Non-pigmented ciliary epithelial cell (primary cell): Measurements from ENCODE around the gene VMP1.

ENCODE experiments used
- DNase-seq: peaks from one replicate; pipeline ENCODE4 v3.0.0-alpha.2; 2010; ENCODE audit warnings: low read depth

Gene VMP1

GRCh38 chr17:59711936-59712335, 4.5 kb downstream of the VMP1 start:
- no peak for DNase-seq

GRCh38 chr17:59712862-59713261, 5.4 kb downstream of the VMP1 start:
- DNase-seq, result no peak

GRCh38 chr17:59714255-59714654, 6.8 kb downstream of the VMP1 start:
- DNase-seq, result no peak

- no peak for DNase-seq
Measured at GRCh38 chr17:59716427-59716826, 9.0 kb downstream of the VMP1 start.

- no peak for DNase-seq
Measured at GRCh38 chr17:59719526-59719925, 12.1 kb downstream of the VMP1 start.

- DNase-seq, result no peak
Measured at GRCh38 chr17:59722623-59723022, 15.2 kb downstream of the VMP1 start.

- DNase-seq, result no peak
Measured at GRCh38 chr17:59723041-59723440, 15.6 kb downstream of the VMP1 start.

GRCh38 chr17:59723607-59724006, 16.2 kb downstream of the VMP1 start:
- DNase-seq, result no peak

- DNase-seq, result no peak
Measured at GRCh38 chr17:59725691-59726090, 18.2 kb downstream of the VMP1 start.

GRCh38 chr17:59727817-59728533, 20.5 kb downstream of the VMP1 start:
- no peak for DNase-seq

- no peak for DNase-seq
Measured at GRCh38 chr17:59730268-59730834, 22.9 kb downstream of the VMP1 start.

- no peak for DNase-seq
Measured at GRCh38 chr17:59733697-59734096, 26.2 kb downstream of the VMP1 start.

GRCh38 chr17:59734226-59734625, 26.8 kb downstream of the VMP1 start:
- DNase-seq, result no peak

- no peak for DNase-seq
Measured at GRCh38 chr17:59737324-59737723, 29.9 kb downstream of the VMP1 start.

- no peak for DNase-seq
Measured at GRCh38 chr17:59743842-59744241, 36.4 kb downstream of the VMP1 start.

GRCh38 chr17:59745040-59745439, 37.6 kb downstream of the VMP1 start:
- DNase-seq, result no peak

- DNase-seq, result no peak
Measured at GRCh38 chr17:59746849-59747445, 39.5 kb downstream of the VMP1 start.

GRCh38 chr17:59748591-59748990, 41.1 kb downstream of the VMP1 start:
- no peak for DNase-seq

- DNase-seq, result no peak
Measured at GRCh38 chr17:59751955-59752413, 44.5 kb downstream of the VMP1 start.

GRCh38 chr17:59752446-59752845, 45.0 kb downstream of the VMP1 start:
- DNase-seq, result no peak

- no peak for DNase-seq
Measured at GRCh38 chr17:59752922-59753321, 45.5 kb downstream of the VMP1 start.

GRCh38 chr17:59753522-59754467, 46.3 kb downstream of the VMP1 start:
- peak; percentile 82 for DNase-seq
